GOT3 (cell line): Measurements from ENCODE around the gene ACTN1.
"Not testable (repeated sequence)": the region's sequence is repeated elsewhere in the genome, so short reads cannot be mapped to it uniquely, and the experiment has no call there.

Experiments used
- DNase-seq: peaks from one replicate; lab custom pipeline; 2025; ENCODE audit warnings: mixed read lengths; lab: John Stamatoyannopoulos, UW

Gene ACTN1

GRCh38 chr14:68865542-68865941 lies 113.6 kb downstream of the ACTN1 start:
- DNase-seq = no peak

GRCh38 chr14:68864361-68864750 lies 114.7 kb downstream of the ACTN1 start:
- no peak for DNase-seq

GRCh38 chr14:68863610-68864360 lies 115.3 kb downstream of the ACTN1 start:
- no peak for DNase-seq

GRCh38 chr14:68862954-68863594 lies 116.0 kb downstream of the ACTN1 start:
- no peak for DNase-seq

GRCh38 chr14:68860771-68861170 lies 118.3 kb downstream of the ACTN1 start:
- no peak for DNase-seq

- DNase-seq = no peak
These were observed 121.5 kb downstream of the ACTN1 start for GRCh38 chr14:68857516-68858070.

GRCh38 chr14:68856572-68856971 lies 122.5 kb downstream of the ACTN1 start:
- no peak for DNase-seq

- no peak for DNase-seq
These were observed 124.7 kb downstream of the ACTN1 start for GRCh38 chr14:68854421-68854820.

- DNase-seq = no peak
These were observed 125.4 kb downstream of the ACTN1 start for GRCh38 chr14:68853749-68854148.

- not testable (repeated sequence) for DNase-seq
These were observed 126.6 kb downstream of the ACTN1 start for GRCh38 chr14:68852493-68852892.

- no peak for DNase-seq
These were observed 128.0 kb downstream of the ACTN1 start for GRCh38 chr14:68851078-68851477.

- DNase-seq = no peak
These were observed 129.7 kb downstream of the ACTN1 start for GRCh38 chr14:68849416-68849815.

GRCh38 chr14:68848253-68848652 lies 130.8 kb downstream of the ACTN1 start:
- DNase-seq = no peak

- DNase-seq = not testable (repeated sequence)
These were observed 131.5 kb downstream of the ACTN1 start for GRCh38 chr14:68847640-68848039.

GRCh38 chr14:68846466-68846865 lies 132.6 kb downstream of the ACTN1 start:
- no peak for DNase-seq

GRCh38 chr14:68844210-68844545 lies 134.9 kb downstream of the ACTN1 start:
- DNase-seq = no peak

- DNase-seq = no peak
These were observed 135.5 kb downstream of the ACTN1 start for GRCh38 chr14:68843471-68844209.

- no peak for DNase-seq
These were observed 136.8 kb downstream of the ACTN1 start for GRCh38 chr14:68842298-68842697.

- no peak for DNase-seq
These were observed 137.9 kb downstream of the ACTN1 start for GRCh38 chr14:68841016-68841809.

- no peak for DNase-seq
These were observed 138.6 kb downstream of the ACTN1 start for GRCh38 chr14:68840454-68840853.

GRCh38 chr14:68836082-68836481 lies 143.0 kb downstream of the ACTN1 start:
- no peak for DNase-seq

GRCh38 chr14:68834816-68835215 lies 144.3 kb downstream of the ACTN1 start:
- DNase-seq = no peak
